Lung (tissue), 12 donors: ENCODE measurements around the gene PIK3R6. TPM values are rescaled to one million over a fixed set of nuclear protein-coding genes. Genes with fewer than 3 reads are reported as not detected.

Source experiments
- ATAC-seq: fragments of 200-7000 bp; cut with Tn5 transposase; one replicate; pipeline ENCODE4 v1.9.1; 2020; ENCODE audit warnings: moderate number of reproducible peaks; ENCODE audit not compliant: insufficient read depth, low FRiP score
- DNase-seq, 3 donors: peaks; one replicate each; pipeline ENCODE4 v3.0.0-alpha.2; 2013 to 2017
- H3K27ac ChIP-seq, 2 donors: one replicate each; pipeline ENCODE4 v1.5.1; 2013; ENCODE audit warnings: mild to moderate bottlenecking in 2 of 2, moderate library complexity in 2 of 2, control low read depth in 1 of 2, inconsistent platforms in 1 of 2, low read depth in 1 of 2, low read length in 1 of 2
- H3K27me3 ChIP-seq, 3 donors: one replicate each; pipeline ENCODE4 v1.5.1; 2013; ENCODE audit warnings: low read length in 2 of 3; ENCODE audit not compliant: control insufficient read depth in 3 of 3, insufficient read depth in 3 of 3
- H3K36me3 ChIP-seq, 4 donors: one replicate each; pipeline ENCODE4 v1.5.1; 2013; ENCODE audit warnings: low read length in 4 of 4, mild to moderate bottlenecking in 1 of 4, moderate library complexity in 1 of 4; ENCODE audit not compliant: control insufficient read depth in 4 of 4, insufficient read depth in 4 of 4
- H3K4me1 ChIP-seq, 5 donors: one replicate each; pipeline ENCODE4 v1.5.1; 2013; ENCODE audit warnings: low read length in 5 of 5, mild to moderate bottlenecking in 2 of 5, moderate library complexity in 1 of 5; ENCODE audit not compliant: control insufficient read depth in 5 of 5, insufficient read depth in 5 of 5
- H3K4me3 ChIP-seq: one replicate; pipeline ENCODE4 v1.5.1; 2013; ENCODE audit warnings: mild to moderate bottlenecking, control low read depth, moderate library complexity
- H3K9ac ChIP-seq, 2 donors: one replicate each; pipeline ENCODE4 v1.5.1; 2013; ENCODE audit warnings: low read length in 2 of 2, control low read depth in 1 of 2; ENCODE audit not compliant: insufficient read depth in 1 of 2
- H3K9me3 ChIP-seq, 4 donors: one replicate each; pipeline ENCODE4 v1.5.1; 2013; ENCODE audit warnings: low read length in 3 of 4, mild to moderate bottlenecking in 1 of 4, moderate library complexity in 1 of 4; ENCODE audit not compliant: control insufficient read depth in 4 of 4, insufficient read depth in 3 of 4
- WGBS, 2 donors: extraction: QIAGEN DNeasy Blood & Tissue Kit; methylation state at CpG; one replicate each; pipeline ENCODE4 v1.1.7; 2013; 5-methylcytosine and 5-hydroxymethylcytosine counted together
- polyA plus RNA-seq, 2 donors: library from polyadenylated mRNA; stranded (reverse); fragments of 200-250 nt; gene quantifications; one replicate each; pipeline ENCODE4 v1.2.1, GENCODE V29; 2013
- total RNA-seq, 2 donors: library from RNA; depleted of rRNA in 1 of 2; stranded (reverse); fragments of >200 nt in 1 of 2; gene quantifications; one replicate each; pipeline ENCODE4 v1.2.1, GENCODE V29; 2014 to 2021
- TF ChIP-seq, protein P1 (sequence below): IDR thresholded peaks from 2 replicates; pipeline ENCODE4 v1.5.1; 2012; ENCODE audit warnings: mild to moderate bottlenecking; ENCODE audit errors: control extremely low read depth, extremely low read depth
- donor health status: control.
- donor health status: control.
- donor health status: Bipolar disorder and iron deficiency.
- donor health status: healthy.
- donor health status: DM: yes; HTN: yes; CAD: no.

The PIK3R6 gene
- total and polyA plus RNA-seq, 4 donors: 0.93 to 3.0 (median 1.5) TPM

- Histone ChIP-seq H3K27me3 (peaks cover 0 to 7% (median 0%) of the 10 kb centered on the region in 3 donors), H3K27ac (no peak overlapping the region), H3K36me3 (no peaks in the 10 kb centered on the region), H3K4me1 (no peaks in the 10 kb centered on the region), H3K9ac (no peak overlapping the region), H3K9me3 (peaks cover 0 to 5% (median 0%) of the 10 kb centered on the region in 4 donors), H3K4me3 (no peak overlapping the region)
- TF ChIP-seq, protein P1, sequence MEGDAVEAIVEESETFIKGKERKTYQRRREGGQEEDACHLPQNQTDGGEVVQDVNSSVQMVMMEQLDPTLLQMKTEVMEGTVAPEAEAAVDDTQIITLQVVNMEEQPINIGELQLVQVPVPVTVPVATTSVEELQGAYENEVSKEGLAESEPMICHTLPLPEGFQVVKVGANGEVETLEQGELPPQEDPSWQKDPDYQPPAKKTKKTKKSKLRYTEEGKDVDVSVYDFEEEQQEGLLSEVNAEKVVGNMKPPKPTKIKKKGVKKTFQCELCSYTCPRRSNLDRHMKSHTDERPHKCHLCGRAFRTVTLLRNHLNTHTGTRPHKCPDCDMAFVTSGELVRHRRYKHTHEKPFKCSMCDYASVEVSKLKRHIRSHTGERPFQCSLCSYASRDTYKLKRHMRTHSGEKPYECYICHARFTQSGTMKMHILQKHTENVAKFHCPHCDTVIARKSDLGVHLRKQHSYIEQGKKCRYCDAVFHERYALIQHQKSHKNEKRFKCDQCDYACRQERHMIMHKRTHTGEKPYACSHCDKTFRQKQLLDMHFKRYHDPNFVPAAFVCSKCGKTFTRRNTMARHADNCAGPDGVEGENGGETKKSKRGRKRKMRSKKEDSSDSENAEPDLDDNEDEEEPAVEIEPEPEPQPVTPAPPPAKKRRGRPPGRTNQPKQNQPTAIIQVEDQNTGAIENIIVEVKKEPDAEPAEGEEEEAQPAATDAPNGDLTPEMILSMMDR: no peak
- 84 to 89% methylated on average over 9 of the region's 9 CpGs for WGBS, 2 donors
- DNase-seq (no peak), ATAC-seq (no peak)
These were observed 5.0 kb downstream of the PIK3R6 start for GRCh38 chr17:8862213-8863056.

- Histone ChIP-seq H3K9me3 (peaks cover 0 to 5% (median 0%) of the 10 kb centered on the region in 4 donors), H3K36me3 (no peaks in the 10 kb centered on the region), H3K9ac (no peak overlapping the region), H3K27me3 (peaks cover 0 to 4% (median 0%) of the 10 kb centered on the region in 3 donors), H3K27ac (no peak overlapping the region), H3K4me3 (no peak overlapping the region), H3K4me1 (peaks cover 0 to 4% (median 0%) of the 10 kb centered on the region in 5 donors)
- 43 to 53% methylated on average over 7 of the region's 7 CpGs for WGBS, 2 donors
- no peak for DNase-seq
- ATAC-seq: no peak
- TF ChIP-seq, protein P1: no peak
These were observed 5.8 kb downstream of the PIK3R6 start for GRCh38 chr17:8861495-8862181.

DNA sequence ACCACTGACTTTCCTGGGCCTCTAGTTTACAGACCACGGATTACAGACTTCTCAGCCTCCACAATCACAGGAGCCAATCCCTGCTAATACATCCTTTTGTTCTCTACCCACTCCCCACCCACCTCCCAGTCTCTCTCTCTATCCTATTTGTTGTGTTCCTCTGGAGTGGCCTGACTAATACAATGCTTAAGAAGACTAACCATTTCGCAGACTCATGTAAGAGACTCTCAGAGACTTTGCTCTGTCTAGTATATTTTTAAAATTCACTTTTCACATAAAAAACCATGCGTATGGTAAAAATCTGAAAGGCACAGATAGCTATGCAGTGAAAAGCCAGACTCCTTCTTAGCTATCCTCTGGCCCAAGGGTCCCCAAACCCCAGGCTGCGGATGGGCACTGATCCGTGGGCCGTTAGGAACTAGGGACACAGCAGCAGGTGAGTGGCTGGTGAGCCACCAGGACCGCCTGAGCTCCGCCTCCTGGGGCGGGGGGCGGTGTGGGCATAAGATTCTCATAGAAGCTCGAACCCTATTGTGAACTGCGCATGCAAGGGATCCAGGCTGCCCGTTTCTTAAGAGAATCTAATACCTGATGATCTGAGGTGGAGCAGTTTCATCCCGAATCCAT lies 7.6 kb downstream of the PIK3R6 start:
- ATAC-seq (no peak), DNase-seq (no peak)
- H3K27ac ChIP-seq: no peak overlapping the region
- TF ChIP-seq, protein P1: no peak
- peaks cover 0 to 2% (median 0%) of the 10 kb centered on the region in 4 donors for H3K9me3 ChIP-seq
- H3K4me3 ChIP-seq: no peak overlapping the region
- H3K9ac ChIP-seq: no peak overlapping the region
- H3K4me1 ChIP-seq: peaks cover 0 to 4% (median 0%) of the 10 kb centered on the region in 5 donors
- 88 to 91% methylated on average over 14 of the region's 14 CpGs for WGBS, 2 donors
- H3K36me3 ChIP-seq: no peaks in the 10 kb centered on the region
- peaks cover 0 to 8% (median 2%) of the 10 kb centered on the region in 3 donors for H3K27me3 ChIP-seq
